Tibial nerve (tissue), 4 donors: Measurements from ENCODE around the gene VPS4B. TPM values are rescaled to one million over a fixed set of nuclear protein-coding genes. Genes with fewer than 3 reads are reported as not detected.
"Not testable (repeated sequence)": the region's sequence is repeated elsewhere in the genome, so short reads cannot be mapped to it uniquely, and the experiment has no call there.

ENCODE experiments used
- DNase-seq, 2 donors: peaks; one replicate each; pipeline ENCODE4 v3.0.0-alpha.2; 2019; ENCODE audit warnings: low spot score in 2 of 2
- H3K27ac ChIP-seq, 4 donors: fragments of 200-600 bp; sonication (generic) in 3 of 4; one replicate each; pipeline ENCODE4 v1.5.1; 2017 to 2019; ENCODE audit warnings: mild to moderate bottlenecking in 1 of 4
- H3K27me3 ChIP-seq, 2 donors: fragments of 200-600 bp; sonication (generic) in 1 of 2; one replicate each; pipeline versions ENCODE4 v1.5.1 to v1.6.0; 2017 to 2019
- H3K36me3 ChIP-seq, 3 donors: fragments of 200-600 bp; sonication (generic); one replicate each; pipeline ENCODE4 v1.5.1; 2018 to 2019
- H3K4me1 ChIP-seq, 4 donors: fragments of 200-600 bp; sonication (generic) in 3 of 4; one replicate each; pipeline ENCODE4 v1.5.1; 2017 to 2019
- H3K4me3 ChIP-seq, 4 donors: fragments of 200-600 bp; sonication (generic) in 3 of 4; one replicate each; pipeline ENCODE4 v1.5.1; 2017 to 2019; ENCODE audit warnings: mild to moderate bottlenecking in 1 of 4, moderate library complexity in 1 of 4
- H3K9me3 ChIP-seq, 4 donors: fragments of 200-600 bp; sonication (generic) in 3 of 4; one replicate each; pipeline ENCODE4 v1.5.1; 2017 to 2019
- EP300 ChIP-seq, 2 donors: sonication (generic); formaldehyde crosslinking; IDR thresholded peaks; one replicate each; pipeline ENCODE4 v1.6.1; 2017; ENCODE audit warnings: antibody characterized with exemption in 2 of 2, mild to moderate bottlenecking in 1 of 2
- POLR2A ChIP-seq, 2 donors: fragments of 450-650 bp; IDR thresholded peaks; one replicate each; pipeline ENCODE4 v1.6.1; 2017; ENCODE audit warnings: antibody characterized with exemption in 2 of 2, mild to moderate bottlenecking in 2 of 2, moderate library complexity in 2 of 2
- WGBS, 2 donors: methylation state at CpG; one replicate each; pipeline ENCODE4 v1.1.5; 2018; 5-methylcytosine and 5-hydroxymethylcytosine counted together
- total RNA-seq, 4 donors: library from RNA; depleted of rRNA; stranded (reverse); fragments of >200 nt; gene quantifications; one replicate each; pipeline ENCODE4 v1.1.0, GENCODE V29; 2016
- TF ChIP-seq, protein P1 (sequence below), 5 experiments: fragments of 200-600 bp in 3 of 5; fragments of 450-650 bp in 2 of 5; sonication (generic) in 3 of 5; IDR thresholded peaks; one replicate each; pipeline ENCODE4 v1.5.1; 2016 to 2019; ENCODE audit warnings: antibody characterized with exemption in 5 of 5, mild to moderate bottlenecking in 3 of 5, moderate library complexity in 2 of 5

Gene VPS4B
- total RNA-seq, 4 donors from 2014 or later = 33.4 to 43.2 (median 36.2) TPM

DNA sequence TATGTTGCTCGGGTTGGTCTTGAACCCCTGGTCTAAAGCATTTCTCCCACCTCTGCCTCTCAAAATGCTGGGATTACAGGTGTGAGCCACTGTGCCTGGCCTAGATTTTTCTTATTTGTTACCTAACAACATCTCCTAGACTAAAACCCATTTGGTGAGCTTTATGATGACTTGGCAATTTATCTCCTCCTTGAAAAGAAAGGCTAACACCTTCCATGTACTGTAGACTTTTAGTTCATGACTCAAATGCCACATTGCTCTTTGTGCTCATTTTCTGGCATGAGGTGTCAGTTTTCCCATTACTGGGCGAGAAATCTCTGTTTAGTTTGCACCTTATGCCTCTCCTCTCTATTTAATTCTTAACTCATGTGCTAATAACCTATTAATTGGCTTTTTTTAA is 42.2 kb upstream of the VPS4B start:
- H3K9me3 ChIP-seq = no peaks in the 10 kb centered on the region
- no peaks in the 10 kb centered on the region for H3K36me3 ChIP-seq
- no peak overlapping the region for H3K4me3 ChIP-seq
- H3K4me1 ChIP-seq = no peaks in the 10 kb centered on the region
- 88 to 93% methylated on average over 2 of the region's 2 CpGs for WGBS, 2 donors
- TF ChIP-seq EP300 (IDR thresholded peaks at IDR 0.05) = no peak
- TF ChIP-seq, protein P1, sequence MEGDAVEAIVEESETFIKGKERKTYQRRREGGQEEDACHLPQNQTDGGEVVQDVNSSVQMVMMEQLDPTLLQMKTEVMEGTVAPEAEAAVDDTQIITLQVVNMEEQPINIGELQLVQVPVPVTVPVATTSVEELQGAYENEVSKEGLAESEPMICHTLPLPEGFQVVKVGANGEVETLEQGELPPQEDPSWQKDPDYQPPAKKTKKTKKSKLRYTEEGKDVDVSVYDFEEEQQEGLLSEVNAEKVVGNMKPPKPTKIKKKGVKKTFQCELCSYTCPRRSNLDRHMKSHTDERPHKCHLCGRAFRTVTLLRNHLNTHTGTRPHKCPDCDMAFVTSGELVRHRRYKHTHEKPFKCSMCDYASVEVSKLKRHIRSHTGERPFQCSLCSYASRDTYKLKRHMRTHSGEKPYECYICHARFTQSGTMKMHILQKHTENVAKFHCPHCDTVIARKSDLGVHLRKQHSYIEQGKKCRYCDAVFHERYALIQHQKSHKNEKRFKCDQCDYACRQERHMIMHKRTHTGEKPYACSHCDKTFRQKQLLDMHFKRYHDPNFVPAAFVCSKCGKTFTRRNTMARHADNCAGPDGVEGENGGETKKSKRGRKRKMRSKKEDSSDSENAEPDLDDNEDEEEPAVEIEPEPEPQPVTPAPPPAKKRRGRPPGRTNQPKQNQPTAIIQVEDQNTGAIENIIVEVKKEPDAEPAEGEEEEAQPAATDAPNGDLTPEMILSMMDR (IDR thresholded peaks at IDR 0.05) = no peak
- no peak for TF ChIP-seq POLR2A (IDR thresholded peaks at IDR 0.05)
- no peak for DNase-seq
- H3K27me3 ChIP-seq = no peaks in the 10 kb centered on the region
- H3K27ac ChIP-seq = no peak overlapping the region

GRCh38 chr18:63460414-63460813 is 38.1 kb upstream of the VPS4B start:
- no peak overlapping the region for H3K4me3 ChIP-seq
- H3K36me3 ChIP-seq = no peaks in the 10 kb centered on the region
- no peaks in the 10 kb centered on the region for H3K9me3 ChIP-seq
- no peaks in the 10 kb centered on the region for H3K4me1 ChIP-seq
- TF ChIP-seq EP300 (IDR thresholded peaks at IDR 0.05) = no peak
- no peak for DNase-seq
- 62 to 76% methylated on average over 1 of the region's 1 CpG for WGBS, 2 donors
- H3K27ac ChIP-seq = no peak overlapping the region
- no peaks in the 10 kb centered on the region for H3K27me3 ChIP-seq

DNA sequence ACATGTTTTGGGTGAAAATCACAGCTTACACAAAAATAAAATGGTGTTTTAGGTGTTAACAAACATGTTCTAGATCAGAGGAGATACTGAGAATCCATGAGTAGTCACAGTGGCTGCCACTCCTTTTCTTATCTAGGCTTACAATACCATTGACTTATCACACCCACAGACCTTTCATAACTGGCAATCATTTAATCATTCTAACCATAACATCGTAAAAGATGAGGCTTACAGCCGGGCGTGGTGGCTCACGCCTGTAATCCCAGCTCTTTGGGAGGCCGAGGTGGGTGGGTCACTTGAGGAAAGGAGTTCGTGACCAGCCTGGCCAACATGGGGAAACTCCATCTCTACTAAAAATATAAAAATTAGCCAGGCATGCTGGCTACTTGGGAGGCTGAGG is 35.7 kb upstream of the VPS4B start:
- Histone ChIP-seq H3K9me3 (no peaks in the 10 kb centered on the region), H3K36me3 (no peaks in the 10 kb centered on the region), H3K27me3 (no peaks in the 10 kb centered on the region), H3K27ac (no peak overlapping the region), H3K4me3 (no peak overlapping the region), H3K4me1 (no peaks in the 10 kb centered on the region)
- no peak for TF ChIP-seq EP300 (IDR thresholded peaks at IDR 0.05)
- TF ChIP-seq, protein P1 (IDR thresholded peaks at IDR 0.05) = no peak
- WGBS, 2 donors = 76 to 78% methylated on average over 6 of the region's 6 CpGs
- DNase-seq = no peak

- H3K27ac ChIP-seq = no peak overlapping the region
- H3K9me3 ChIP-seq = no peaks in the 10 kb centered on the region
- 83 to 87% methylated on average over 8 of the region's 8 CpGs for WGBS, 2 donors
- no peaks in the 10 kb centered on the region for H3K27me3 ChIP-seq
- no peak for DNase-seq
- no peaks in the 10 kb centered on the region for H3K36me3 ChIP-seq
- peaks cover 0 to 12% (median 0%) of the 10 kb centered on the region in 4 donors for H3K4me1 ChIP-seq
- no peak overlapping the region for H3K4me3 ChIP-seq
- no peak for TF ChIP-seq EP300 (IDR thresholded peaks at IDR 0.05)
- TF ChIP-seq, protein P1 (IDR thresholded peaks at IDR 0.05) = no peak
- no peak for TF ChIP-seq POLR2A (IDR thresholded peaks at IDR 0.05)
Observed at GRCh38 chr18:63454497-63454896, 32.2 kb upstream of the VPS4B start.

DNA sequence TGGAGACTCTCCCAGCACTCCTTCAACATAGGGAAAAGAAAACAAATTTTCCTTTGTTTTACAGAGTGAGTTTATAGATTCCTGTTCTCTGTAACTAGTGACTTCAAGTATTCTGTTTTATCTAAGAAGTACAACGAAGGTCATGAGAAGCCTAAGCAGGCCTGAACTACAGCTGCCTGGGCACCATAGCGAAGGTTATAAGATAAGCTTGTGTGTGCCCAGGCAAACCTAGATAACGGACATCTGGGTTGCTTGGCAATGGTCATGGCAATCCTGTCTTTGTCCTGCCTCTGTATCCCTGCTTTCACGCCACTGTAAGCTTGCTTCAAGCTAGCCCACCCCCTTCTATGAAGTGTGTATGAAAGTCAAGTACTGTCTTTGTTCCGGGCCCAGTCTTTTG is 30.5 kb upstream of the VPS4B start:
- not testable (repeated sequence) for DNase-seq

DNA sequence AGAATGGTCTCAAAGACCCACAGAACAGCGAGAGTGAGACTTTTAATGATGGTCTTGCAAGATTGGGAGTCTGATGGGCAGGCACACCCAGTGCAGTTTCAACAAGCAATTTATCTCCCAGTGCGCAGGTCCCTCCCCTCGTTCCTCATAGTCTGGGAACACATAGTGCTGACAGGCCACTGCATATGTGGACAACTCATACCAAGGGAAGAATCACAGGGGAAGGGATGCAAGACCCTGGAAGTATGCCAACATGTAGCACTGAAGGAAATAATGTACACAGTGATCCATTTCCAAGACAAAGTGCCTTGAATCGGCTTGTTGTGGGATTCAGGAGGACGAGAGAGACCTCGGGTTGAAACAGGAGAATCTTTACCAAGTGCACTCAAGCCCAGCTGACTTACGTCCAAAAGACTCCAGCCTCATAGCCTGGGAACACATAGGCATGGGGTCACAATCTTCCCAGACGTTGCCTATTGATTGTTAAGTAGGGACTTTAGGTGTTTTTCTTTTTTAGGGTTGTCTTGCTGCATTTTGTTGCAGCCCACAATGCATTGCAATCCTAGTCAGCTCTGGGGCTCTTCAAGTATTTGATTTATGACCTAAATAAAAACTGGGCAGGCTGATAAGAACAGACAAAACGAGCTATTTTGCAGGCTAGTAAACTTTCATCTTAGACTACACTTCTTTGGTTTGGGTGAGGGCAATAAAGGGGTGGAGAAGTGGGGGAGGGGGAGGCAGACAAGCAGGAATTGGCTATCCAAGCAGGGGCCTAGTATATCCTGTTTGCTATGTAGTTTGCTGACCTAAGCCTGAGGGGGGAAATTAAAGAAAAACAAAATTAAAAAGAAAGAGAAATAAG is 29.8 kb upstream of the VPS4B start:
- WGBS, 2 donors = 39 to 43% methylated on average over 9 of the region's 9 CpGs
- no peak for TF ChIP-seq POLR2A (IDR thresholded peaks at IDR 0.05)
- TF ChIP-seq, protein P1 (IDR thresholded peaks at IDR 0.05) = no peak
- no peak for TF ChIP-seq EP300 (IDR thresholded peaks at IDR 0.05)
- Histone ChIP-seq H3K4me1 (peaks cover 0 to 12% (median 0%) of the 10 kb centered on the region in 4 donors), H3K36me3 (no peaks in the 10 kb centered on the region), H3K4me3 (no peak overlapping the region), H3K27me3 (no peaks in the 10 kb centered on the region), H3K27ac (no peak overlapping the region), H3K9me3 (no peaks in the 10 kb centered on the region)
- DNase-seq = no peak

More for the DNA sequence above, 30.5 kb upstream of the VPS4B start:
- H3K4me3 ChIP-seq, H3K9me3 ChIP-seq, H3K27me3 ChIP-seq, H3K27ac ChIP-seq, H3K36me3 ChIP-seq: not testable (repeated sequence)
- H3K4me1 ChIP-seq = peaks cover 0 to 12% (median 0%) of the 10 kb centered on the region in 4 donors
- WGBS, 2 donors = 64 to 75% methylated on average over 5 of the region's 5 CpGs
